Hematopoietic multipotent progenitor cell treated with erythropoietin and hydrocortisone succinate and interleukin-3 and kit ligand, for 4 days (in vitro differentiated cells): Measurements from ENCODE around the gene TNFRSF12A.
A peak's percentile ranks its signal among the peaks of the same experiment; 100 is the strongest.

Experiments
- DNase-seq: peaks from one replicate; pipeline ENCODE4 v3.0.0-alpha.2; 2015

The TNFRSF12A gene

DNA sequence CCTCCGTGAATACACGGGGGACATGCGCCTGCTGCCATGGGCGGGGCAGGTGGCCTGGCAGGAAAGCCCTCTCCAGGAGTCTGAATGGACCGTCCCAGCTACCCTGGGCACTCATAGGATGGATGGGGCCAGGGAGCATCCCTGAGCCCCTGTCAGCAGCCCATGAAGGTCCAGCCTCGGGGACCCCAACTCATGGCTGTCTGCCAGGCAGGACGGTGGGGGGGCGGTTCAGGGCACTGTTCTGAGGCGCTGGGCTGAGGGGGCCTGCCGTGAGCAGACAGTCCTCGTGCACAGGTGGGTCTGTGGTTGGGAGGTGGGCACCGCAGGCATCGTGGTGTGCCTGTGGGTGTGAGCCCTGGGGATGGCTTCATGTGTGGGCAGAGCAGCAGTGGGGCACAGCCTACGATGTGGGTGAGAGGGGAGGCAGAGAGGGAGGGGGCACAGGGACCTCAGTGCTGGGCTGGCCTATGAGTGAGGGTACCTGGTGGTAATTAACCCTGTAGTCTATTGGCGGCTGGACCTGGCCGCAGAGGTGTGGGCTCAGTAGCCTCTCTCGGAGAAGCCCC lies 33.5 kb upstream of the TNFRSF12A start:
- no peak for DNase-seq

DNA sequence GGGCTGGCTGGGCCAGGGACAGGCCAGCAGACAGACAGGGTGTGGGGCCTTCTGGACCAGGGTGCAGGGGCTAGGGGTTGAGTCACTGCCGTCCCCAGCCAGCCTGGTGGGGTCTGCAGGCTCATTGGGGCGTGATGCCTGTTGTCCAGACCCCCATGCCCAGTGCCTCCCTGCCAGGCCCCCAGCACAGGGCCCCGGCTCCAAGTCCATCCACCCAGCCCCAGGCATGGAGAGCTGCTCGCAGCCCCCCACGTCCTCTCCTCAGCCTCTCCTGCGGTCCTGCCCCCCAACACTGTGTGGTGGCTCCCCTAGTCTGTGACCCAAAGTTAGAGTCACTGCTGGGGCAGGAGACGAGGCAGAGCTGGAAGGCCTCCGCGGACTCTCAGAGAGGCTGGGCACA lies 32.9 kb upstream of the TNFRSF12A start:
- DNase-seq: no peak

DNA sequence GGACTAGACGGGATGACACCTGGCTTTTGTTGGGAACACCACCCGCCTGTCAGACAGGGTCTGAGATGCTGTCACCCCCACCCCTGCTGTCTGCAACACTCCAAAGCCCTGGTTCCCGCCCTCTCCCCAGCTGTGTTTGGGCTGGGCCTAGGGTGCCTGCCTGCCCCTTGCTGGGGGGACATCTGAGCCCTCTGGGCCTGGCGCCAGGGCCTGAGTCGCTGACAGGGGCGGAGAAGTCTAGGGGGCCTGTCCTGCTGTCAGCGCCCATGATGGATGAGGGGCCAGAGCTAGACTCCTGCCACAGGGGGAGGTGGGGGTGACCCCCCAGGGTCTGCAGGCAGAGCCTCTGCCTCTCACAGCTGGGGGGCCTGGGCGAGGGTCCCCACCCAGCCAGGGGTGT lies 32.3 kb upstream of the TNFRSF12A start:
- peak; percentile 34 for DNase-seq

DNA sequence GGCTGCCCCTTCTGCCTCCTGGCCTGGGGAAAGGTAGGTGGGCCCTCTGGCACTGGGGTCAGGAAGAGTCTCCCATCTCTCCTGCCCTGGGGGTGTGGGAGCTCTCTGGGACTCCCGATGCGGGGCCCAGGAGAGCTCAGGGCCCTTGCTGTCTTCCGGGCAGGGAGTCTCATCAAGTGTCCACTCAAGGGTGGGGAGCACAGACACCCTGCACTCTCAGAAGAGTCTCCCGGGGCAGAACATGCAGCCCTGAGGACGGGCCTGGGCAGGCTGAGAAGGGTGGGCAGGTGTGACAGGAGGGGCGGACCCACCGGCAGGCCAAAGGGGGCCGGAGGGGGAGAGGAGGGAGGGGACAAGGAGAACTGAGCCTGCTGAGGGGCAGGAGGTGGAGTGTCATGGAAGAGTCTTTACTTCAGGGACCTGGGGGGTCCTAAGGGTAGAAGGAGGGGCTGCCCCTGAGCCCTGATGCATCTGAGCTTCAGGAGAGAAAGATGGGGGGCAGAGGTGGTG lies 31.5 kb upstream of the TNFRSF12A start:
- no peak for DNase-seq

DNA sequence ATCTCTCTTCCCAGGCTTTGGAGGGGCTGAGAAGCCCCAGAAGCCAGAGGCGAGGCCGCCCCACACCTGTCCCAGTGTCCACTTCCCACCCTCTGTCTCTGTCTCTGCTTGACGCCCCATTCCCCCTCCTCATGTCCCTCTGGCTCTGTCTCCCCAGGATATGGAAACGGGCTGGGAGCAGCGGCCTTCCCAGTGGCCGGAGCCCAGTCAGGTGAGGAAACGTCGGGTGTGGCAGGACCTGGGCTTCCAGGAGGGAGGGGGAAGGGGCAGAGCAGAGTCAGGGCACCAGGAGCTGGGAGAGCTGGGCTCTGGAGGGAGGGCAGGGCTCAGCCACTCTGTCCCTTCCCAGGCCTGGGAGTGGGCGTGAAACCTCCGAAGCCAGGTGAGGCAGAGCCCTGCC lies 29.3 kb upstream of the TNFRSF12A start:
- no peak for DNase-seq

DNA sequence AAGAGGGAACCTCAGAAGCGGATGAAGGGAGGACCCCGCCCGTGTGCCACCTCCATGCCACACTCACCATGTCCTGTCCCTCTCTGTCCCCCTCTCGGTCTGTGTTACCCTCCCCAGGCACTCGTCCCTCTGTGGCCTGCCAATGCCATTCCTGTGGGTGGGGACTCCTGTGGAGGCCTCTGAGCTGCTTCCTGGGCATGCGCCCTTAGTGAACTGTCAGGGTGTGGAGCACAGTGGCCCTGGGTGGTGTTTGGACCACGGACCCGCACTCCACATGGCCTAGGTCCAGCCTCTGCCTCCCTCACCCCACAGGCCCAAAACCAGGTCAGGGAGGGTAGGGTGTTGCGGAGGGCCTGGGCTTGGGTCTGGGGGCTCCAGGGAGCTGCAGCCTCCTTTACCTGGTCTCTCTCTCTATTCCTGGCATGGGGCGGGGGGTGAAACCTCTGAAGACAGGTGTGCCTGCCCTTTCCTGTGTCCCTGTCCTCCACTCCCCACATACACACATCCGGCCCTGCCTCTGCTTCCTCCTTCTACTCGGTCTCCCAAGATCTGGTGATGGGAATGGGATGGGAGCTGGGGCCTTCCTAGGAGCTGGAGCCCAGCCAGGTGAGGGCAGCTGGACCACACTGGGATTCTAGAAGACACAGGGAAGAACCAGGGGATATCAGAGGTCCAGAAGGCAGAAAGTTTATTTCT lies 28.5 kb upstream of the TNFRSF12A start:
- no peak for DNase-seq

DNA sequence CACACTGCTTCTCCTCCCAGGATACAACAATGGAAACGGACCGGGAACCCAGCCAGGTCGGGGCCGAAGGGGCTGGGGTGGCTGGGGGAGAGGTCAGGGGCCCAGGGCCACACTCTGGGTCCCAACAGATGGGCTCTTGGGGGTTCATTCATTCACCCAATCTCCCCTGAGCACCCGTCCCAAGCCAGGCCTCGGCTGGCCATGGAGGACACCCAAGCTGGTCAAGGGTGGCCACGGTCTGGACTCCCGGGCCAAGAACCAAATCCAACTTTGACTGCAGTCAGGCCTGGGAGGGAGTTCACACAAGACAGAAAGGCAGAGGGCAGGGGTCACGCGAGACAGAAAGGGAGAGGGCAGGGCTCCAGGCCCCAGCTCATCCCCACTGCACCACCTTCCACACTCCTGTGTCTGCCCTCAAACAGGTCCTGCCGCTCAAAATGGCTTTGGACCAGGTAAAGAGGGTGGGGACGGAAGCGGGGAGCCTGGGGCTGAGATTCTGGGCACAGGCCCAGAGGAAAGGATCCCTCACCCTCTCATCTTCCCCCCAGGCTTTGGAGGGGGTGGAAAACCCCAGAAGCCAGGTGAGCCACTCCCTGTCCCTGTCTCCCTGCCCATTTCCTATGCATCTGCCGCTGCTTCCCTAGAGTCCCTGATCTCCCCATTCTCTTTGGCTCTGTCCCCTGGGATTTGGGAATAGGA lies 27.6 kb upstream of the TNFRSF12A start:
- DNase-seq: no peak

DNA sequence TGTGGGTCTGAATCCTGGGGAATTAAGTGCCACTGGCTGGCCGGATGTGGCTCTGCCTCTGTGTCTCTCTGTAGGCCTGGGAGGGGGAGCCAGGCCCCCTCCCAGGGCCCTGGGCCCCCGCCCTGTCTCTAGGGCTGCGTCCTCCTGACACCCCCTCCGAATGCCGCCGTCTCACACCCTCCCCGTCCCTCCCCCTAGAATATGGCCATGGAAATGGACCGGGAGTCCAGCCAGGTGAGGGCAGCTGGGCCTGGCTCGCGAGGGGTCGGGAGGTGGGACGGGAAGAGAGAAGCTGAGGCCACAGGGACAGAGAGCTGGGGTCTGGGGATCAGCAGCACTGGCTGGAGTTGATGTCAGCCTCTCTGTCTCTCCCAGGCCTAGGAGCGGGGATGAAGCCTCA lies 23.9 kb upstream of the TNFRSF12A start:
- DNase-seq: no peak

DNA sequence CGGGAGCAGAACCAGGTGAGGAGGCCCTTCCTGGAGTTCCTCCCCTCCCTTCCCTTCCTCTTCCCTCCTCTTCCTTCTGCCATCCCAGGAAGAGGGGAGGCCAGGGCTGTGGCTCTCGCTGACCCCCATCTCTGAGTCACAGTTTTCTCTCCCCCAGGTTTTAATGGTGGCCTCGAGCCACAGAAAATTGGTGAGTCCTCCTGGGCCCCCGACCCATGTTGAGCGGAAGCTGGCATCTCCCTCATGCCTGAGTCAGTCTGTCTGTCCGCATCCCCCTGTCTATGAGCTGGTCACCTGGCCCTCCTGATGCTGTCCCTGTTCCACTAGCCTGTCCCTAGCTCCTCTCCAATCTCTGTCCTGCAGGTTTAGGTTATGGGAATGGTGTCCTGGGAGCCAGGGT lies 20.2 kb upstream of the TNFRSF12A start:
- no peak for DNase-seq

DNA sequence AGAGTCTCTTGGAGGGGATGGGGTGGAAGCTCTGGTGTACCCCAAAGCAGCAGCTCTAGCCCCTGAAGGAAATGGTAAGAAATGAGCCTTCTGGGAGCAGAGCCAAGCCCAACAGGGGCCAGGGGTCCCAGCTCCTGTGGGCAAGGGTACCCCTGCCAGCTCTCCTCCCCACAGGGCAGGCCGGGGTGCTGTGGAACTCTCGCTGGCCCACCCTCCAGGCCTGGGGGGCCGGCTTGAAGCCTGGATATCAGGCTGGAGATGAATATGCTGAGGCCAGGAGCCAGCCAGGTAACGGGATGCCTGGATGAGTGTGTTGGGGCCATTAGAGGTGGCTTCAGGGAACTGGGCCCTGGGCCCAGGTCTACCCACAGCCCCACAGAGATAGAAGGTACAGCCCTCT lies 19.6 kb upstream of the TNFRSF12A start:
- no peak for DNase-seq

DNA sequence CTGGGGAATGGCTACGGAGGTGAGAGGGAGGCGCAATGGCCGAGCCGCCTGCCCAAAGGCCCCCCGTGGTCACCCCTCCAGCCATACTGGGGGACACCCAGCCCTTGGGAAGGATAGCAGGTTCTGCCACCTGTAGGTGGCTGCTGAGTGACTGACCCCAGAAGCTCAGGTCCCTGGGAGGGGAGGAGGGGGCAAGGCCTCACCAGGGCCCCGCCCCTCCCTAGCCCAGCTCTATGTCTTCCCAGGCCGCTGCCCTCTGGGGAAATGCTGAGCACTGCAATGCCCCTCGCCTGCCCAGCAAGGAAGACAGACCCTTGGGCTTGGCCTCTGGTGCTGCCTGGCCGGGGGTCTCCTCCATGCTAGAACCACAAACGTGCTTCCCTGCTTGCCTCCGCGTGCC lies 18.9 kb upstream of the TNFRSF12A start:
- no peak for DNase-seq

DNA sequence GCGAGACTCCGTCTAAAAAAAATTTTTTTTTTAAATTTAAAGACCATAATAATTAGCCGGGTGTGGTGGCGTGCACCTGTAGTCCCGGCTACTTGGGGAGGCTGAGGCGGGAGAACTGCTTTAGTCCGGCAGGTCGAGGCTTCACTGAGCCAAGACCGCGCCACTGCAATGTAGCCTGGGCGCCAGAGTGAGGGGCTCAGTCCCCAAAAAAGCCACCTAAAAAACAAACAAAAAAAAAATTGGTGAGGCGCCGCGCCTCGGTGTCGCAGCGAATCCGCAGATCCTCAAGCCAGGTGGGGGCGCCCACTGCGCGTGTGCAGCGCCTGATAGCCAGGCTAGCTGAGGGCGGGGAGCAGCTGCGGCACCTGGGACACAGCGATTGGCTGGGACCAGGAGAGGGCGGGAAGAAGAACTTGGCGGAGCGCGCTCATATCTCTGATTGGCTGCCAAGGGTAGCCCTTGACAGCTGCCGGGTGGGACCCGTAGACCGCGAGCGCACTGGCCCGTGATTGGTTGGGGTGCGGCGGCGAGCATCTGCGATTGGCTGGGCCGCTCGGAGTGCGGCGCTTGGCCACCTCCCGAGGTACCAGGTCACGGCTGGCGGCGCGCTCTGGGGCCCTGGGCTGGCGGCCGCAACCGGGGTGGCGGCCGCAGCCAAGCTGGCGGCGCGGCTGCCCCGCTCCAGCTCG lies 16.4 kb upstream of the TNFRSF12A start:
- peak; percentile 100 for DNase-seq

DNA sequence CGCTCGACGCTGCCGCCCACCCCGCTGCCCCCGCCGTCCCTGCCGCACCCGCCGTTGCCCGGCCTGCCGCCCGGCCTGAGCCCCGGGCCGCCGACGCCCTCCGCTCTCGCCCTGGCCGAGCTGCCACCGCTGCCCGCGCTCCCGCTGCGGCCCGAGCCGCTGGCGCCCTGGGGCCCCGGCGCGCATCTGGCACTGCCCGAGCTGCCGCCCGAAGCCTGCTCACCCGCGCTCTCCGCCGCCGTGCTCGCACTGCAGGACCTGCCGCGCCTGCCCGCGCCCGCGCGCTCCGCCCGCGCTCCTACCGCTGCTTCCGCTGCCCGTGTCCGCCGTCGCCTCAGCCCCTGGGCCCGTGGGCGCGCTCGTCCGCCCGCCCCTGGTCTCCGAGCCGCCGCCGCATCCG lies 15.8 kb upstream of the TNFRSF12A start:
- DNase-seq: peak; percentile 59

DNA sequence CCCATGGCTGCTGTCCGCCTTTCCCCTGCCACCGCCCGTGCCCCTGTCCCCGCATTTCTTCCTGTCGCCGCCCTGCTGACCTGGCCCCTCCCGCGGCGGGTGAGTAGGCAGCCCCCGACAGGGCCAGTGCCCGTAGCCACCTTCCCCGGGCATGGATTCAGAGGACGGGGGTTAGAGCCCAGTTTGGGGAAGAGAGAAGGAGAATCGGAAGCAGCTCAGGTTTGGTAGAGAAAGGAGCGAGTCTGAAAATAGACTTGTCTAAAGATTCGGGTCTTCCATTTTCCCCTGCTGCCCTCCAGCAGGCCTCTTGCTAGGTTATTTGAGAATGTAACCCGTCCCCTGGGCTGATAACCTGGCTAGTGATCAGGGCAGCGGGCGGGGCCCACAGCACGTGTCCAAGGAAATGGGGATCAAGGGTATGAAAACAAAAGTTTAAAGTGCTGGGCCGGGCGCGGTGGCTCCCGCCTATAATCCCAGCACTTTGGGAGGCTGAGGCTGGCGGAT lies 15.3 kb upstream of the TNFRSF12A start:
- peak; percentile 63 for DNase-seq

DNA sequence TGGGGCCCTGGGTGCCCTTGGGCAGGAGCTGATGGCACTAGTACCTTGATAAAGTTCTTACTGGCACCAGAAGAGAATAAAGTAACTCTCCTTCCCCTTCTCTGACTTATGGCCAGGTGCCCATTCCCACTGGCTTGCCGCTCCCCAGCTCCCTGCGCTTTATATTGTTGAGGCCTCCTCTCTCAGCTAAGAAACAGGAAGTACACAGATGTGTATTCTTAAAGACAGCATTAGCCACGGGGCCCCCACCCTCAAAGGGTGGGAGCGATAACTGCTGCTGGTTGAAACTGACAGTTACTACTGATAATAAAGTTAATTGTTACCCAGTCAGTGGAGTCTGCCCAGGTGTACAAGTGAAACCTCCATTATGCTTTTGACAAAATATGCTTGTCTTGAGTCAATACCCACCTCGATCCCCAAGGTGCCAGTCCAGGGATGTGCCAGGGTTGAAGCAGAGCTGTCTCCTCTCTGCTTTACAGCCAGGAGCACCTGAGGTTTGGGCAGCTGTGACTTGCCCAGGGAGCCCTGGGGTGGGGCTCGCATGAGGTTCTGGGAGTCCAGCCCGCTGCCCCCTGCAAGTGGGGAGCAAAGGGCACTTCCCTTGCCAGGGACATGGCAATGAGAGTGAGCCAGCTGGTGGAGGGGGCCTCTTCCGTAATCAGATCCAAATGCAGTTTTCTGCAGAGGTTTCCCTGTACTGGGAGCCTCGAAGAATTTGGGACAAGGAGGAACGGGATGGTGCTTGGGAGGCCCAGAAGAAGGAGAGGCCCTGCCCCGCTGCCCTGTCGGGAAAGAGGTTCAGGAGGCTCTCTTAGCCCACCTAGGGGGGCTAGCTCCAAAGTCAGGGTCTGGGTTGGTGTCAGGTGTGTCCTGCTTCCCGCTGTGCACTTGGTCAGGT lies 12.9 kb upstream of the TNFRSF12A start:
- peak; percentile 89 for DNase-seq

DNA sequence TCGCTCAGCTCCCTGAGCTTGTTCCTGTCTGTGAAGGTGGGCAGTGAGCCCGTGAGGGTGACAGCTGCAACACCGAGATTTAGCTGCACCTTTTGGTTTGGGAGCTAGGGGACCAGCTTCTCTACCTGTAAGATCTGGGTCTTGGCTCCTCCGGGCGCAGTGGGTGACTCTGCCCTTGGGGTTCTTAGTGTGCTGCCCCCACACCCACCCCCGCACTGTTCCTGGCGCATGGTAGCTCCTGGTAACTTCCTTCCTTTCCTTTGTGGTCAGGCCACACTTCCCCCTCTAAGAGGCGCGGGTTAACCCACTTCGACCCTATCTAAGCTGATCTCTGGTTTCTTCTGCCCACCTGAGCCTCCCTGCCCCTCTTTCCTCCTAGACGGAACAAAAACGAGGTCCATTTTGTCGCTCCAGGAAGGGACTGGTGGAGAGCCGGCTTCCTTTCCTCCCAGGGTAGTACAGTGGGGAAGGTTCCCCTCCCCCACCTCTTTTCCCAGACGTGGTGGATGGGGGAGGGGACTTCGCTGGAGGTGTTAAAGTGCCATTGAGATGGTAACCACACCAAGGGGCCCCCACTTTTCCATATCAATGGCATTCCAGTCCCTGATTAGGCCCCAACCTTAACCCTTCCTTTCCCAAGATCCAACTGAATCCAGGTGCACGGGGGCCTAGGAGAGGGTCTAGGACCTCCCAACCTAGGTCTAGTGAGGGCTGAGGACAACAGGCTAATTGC lies 12.0 kb upstream of the TNFRSF12A start:
- DNase-seq: peak; percentile 79

DNA sequence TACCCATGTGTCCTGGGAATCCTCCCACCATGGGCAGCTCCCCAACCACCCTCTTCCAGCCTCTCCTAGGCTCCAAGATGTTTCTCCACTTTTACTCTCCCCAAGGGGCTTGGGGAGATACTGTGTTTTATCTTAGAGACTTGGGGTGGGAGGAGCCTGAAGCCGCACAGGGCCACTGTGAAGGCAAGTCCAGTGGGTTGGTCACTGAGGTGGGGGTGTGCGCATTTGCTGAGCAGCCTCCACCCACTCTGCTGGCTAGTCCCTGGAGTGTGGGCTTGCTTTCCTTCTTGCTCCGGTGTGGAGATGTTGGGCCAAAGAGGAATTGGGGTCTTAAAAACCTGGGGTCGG lies 11.5 kb upstream of the TNFRSF12A start:
- peak; percentile 41 for DNase-seq

DNA sequence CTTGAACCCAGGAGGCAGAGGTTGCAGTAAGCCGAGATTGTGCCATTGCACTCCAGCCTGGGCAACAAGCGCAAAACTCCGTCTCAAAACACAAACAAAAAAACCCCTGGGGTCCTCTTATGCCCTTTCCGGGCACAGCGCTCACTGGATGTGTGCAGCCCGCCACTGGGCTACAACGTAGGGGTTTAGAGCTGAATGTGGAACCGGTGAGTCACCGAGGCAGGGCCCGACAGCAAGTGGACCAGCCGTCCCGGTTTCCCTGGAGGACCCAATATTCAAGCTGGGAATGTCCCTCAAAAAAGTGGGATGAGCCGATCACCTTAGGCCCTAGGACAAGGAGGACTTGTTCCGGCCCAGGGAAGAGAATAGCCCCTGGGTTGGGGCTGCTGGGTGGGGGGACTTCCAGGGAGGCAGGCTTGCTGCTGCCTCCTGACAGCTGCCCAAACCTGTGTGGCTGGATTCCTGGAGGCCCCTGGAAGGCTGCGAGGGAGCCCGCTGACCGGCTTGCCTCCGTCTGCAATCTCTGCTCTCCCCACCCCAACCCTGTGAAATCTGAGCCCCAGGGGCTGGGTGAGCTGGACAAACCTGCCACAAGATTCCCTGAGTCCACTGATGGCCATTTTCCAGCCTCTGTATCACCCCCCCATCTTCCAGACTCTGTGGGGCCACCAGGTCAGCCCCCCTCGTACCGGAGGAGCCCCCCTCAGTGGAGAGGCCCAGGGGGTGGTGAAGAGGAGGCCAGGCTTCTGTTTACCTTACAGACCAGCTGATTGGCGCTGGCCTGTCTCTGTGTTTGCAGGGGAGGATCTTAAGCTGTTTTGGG lies 10.4 kb upstream of the TNFRSF12A start:
- DNase-seq: no peak

DNA sequence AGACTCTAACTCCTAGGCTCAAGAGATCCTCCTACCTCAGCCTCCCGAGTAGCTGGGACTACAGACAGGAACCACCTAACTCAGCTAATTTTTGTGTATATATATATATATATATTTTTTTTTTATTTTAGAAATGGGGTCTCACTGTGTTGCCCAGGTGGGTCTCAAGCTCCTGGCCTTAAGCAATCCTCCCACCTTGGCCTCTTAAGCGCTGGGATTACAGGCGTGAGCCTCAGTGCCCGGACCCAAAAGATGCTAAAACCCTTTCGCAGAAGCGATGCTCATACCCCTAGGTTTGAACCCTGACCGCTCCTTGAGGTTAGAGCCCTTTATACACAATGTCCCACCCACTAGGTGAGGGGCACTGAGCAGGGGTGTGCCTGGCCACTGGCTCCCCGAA lies 9.7 kb upstream of the TNFRSF12A start:
- DNase-seq: no peak

DNA sequence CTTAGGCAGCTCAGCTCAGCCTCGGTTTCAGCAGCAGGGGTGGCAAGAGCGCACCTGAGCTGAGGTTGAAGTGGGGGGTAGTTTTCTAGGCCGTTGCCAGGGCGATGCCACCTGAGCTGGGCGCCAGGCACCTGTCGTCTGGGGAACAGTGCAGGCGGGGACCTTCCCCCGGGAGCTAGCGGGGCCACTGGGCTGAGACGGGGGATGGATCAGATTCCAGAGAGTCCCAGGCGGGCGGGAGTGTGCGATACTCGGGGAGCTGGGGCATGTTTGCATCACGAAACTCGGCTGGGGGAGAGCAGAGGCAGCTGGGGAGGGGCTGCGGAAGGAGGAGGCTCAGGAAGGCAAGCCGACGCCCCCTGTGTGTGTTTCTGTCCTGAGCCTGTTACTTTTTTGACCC lies 7.9 kb upstream of the TNFRSF12A start:
- DNase-seq: no peak
